ENCODE results near the gene OCSTAMP. TPM values are rescaled to one million over a fixed set of nuclear protein-coding genes. Genes with fewer than 3 reads are reported as not detected.

OCSTAMP gene
- polyA plus RNA-seq (ENCODE audit: insufficient read length in 4 of 4) = not detected

- DNase-seq (ENCODE audit: low read depth in 4 of 4, low spot score in 3 of 4) = no peak
These were observed at the start of gene OCSTAMP for GRCh38 chr20:46550461-46550860. Gene OCSTAMP, minus strand, starts transcription at chr20:46550654. Its CDS starts 94 bp downstream, at chr20:46550560.

GRCh38 chr20:46599227-46599987 is 49.0 kb upstream of the OCSTAMP start:
- DNase-seq (ENCODE audit: low read depth in 4 of 4, low spot score in 3 of 4) = no peak

- no peak for DNase-seq (ENCODE audit: low read depth in 4 of 4, low spot score in 3 of 4)
These were observed 45.5 kb upstream of the OCSTAMP start for GRCh38 chr20:46595933-46596332.

- DNase-seq (ENCODE audit: low read depth in 4 of 4, low spot score in 3 of 4) = no peak
These were observed 44.3 kb upstream of the OCSTAMP start for GRCh38 chr20:46594725-46595124.

GRCh38 chr20:46592580-46593362 is 42.3 kb upstream of the OCSTAMP start:
- no peak for DNase-seq (ENCODE audit: low read depth in 4 of 4, low spot score in 3 of 4)

- DNase-seq (ENCODE audit: low read depth in 4 of 4, low spot score in 3 of 4) = no peak
These were observed 40.0 kb upstream of the OCSTAMP start for GRCh38 chr20:46590443-46590842.

- no peak for DNase-seq (ENCODE audit: low read depth in 4 of 4, low spot score in 3 of 4)
These were observed 38.4 kb upstream of the OCSTAMP start for GRCh38 chr20:46588532-46589511.

- DNase-seq (ENCODE audit: low read depth in 4 of 4, low spot score in 3 of 4) = no peak
These were observed 37.5 kb upstream of the OCSTAMP start for GRCh38 chr20:46587986-46588385.

GRCh38 chr20:46586724-46587123 is 36.3 kb upstream of the OCSTAMP start:
- no peak for DNase-seq (ENCODE audit: low read depth in 4 of 4, low spot score in 3 of 4)

- no peak for DNase-seq (ENCODE audit: low read depth in 4 of 4, low spot score in 3 of 4)
These were observed 34.1 kb upstream of the OCSTAMP start for GRCh38 chr20:46584508-46584907.

- no peak for DNase-seq (ENCODE audit: low read depth in 4 of 4, low spot score in 3 of 4)
These were observed 33.2 kb upstream of the OCSTAMP start for GRCh38 chr20:46583411-46584214.

- no peak for DNase-seq (ENCODE audit: low read depth in 4 of 4, low spot score in 3 of 4)
These were observed 32.2 kb upstream of the OCSTAMP start for GRCh38 chr20:46582648-46583047.

GRCh38 chr20:46581391-46581790 is 30.9 kb upstream of the OCSTAMP start:
- no peak for DNase-seq (ENCODE audit: low read depth in 4 of 4, low spot score in 3 of 4)

GRCh38 chr20:46580613-46581205 is 30.3 kb upstream of the OCSTAMP start:
- DNase-seq (ENCODE audit: low read depth in 4 of 4, low spot score in 3 of 4) = no peak

- DNase-seq (ENCODE audit: low read depth in 4 of 4, low spot score in 3 of 4) = no peak
These were observed 28.3 kb upstream of the OCSTAMP start for GRCh38 chr20:46578745-46579144.

- DNase-seq (ENCODE audit: low read depth in 4 of 4, low spot score in 3 of 4) = no peak
These were observed 26.4 kb upstream of the OCSTAMP start for GRCh38 chr20:46576774-46577395.

GRCh38 chr20:46575937-46576461 is 25.5 kb upstream of the OCSTAMP start:
- DNase-seq (ENCODE audit: low read depth in 4 of 4, low spot score in 3 of 4) = no peak

GRCh38 chr20:46575394-46575793 is 24.9 kb upstream of the OCSTAMP start:
- DNase-seq (ENCODE audit: low read depth in 4 of 4, low spot score in 3 of 4) = no peak

All from left renal pelvis (tissue), 4 donors.